ENCODE results near the gene PCIF1.

- TF ChIP-seq L3MBTL2 (IDR thresholded peaks at IDR 0.05) (no peak), LARP7 (IDR thresholded peaks at IDR 0.05) (no peak), HMGXB4 (CRISPR knock-in tag; IDR thresholded peaks at IDR 0.05) (no peak), KDM1A (IDR thresholded peaks at IDR 0.05) (no peak), TBP (optimal IDR thresholded peaks at IDR 0.05; ENCODE audit: low read depth, low read length) (no peak), SIN3B (IDR thresholded peaks at IDR 0.05; ENCODE audit: low read depth) (no peak), E2F5 (CRISPR knock-in tag; IDR thresholded peaks at IDR 0.05) (no peak), RBM22 (IDR thresholded peaks at IDR 0.05; ENCODE audit: low read depth, low read length, poor library complexity, severe bottlenecking) (no peak), ZBTB5 (IDR thresholded peaks at IDR 0.05) (no peak), NR4A1 (CRISPR knock-in tag; IDR thresholded peaks at IDR 0.05) (no peak), NR4A1 (tag; IDR thresholded peaks at IDR 0.05) (no peak), PRPF4 (IDR thresholded peaks at IDR 0.05; ENCODE audit: insufficient read depth, low read depth, low read length, poor library complexity, severe bottlenecking) (no peak), DPF2 (IDR thresholded peaks at IDR 0.05) (no peak), ZNF121 (CRISPR knock-in tag; conservative IDR thresholded peaks at IDR 0.05) (no peak)
Observed at GRCh38 chr20:45991616-45992015, 57.1 kb downstream of the PCIF1 start.

All from K562 (cell line).